Fibroblast of lung (primary cell): ENCODE results near the gene GZMM. TPM values are rescaled to one million over a fixed set of nuclear protein-coding genes. Genes with fewer than 3 reads are reported as not detected.

ENCODE experiments used
- DNase-seq, 2 donors: peaks; one replicate each; pipeline versions ENCODE4 v3.0.0 to v3.0.0-alpha.2; 2010; ENCODE audit warnings: low read depth in 2 of 2
- H2AFZ ChIP-seq: 2 replicates; pipeline ENCODE4 v1.5.1; 2012; ENCODE audit warnings: low read length, control low read depth, inconsistent platforms
- H3K27ac ChIP-seq: 2 replicates; pipeline ENCODE4 v1.5.1; 2011; ENCODE audit warnings: low read length, control low read depth; ENCODE audit not compliant: insufficient read depth
- H3K27me3 ChIP-seq: 2 replicates; pipeline ENCODE4 v1.5.1; 2011; ENCODE audit warnings: mild to moderate bottlenecking, low read length; ENCODE audit not compliant: control insufficient read depth, insufficient read depth
- H3K36me3 ChIP-seq: 2 replicates; pipeline ENCODE4 v1.5.1; 2011; ENCODE audit warnings: low read length; ENCODE audit not compliant: control insufficient read depth, insufficient read depth
- H3K4me1 ChIP-seq: 2 replicates; pipeline ENCODE4 v1.5.1; 2011; ENCODE audit warnings: low read length; ENCODE audit not compliant: control insufficient read depth, insufficient read depth; ENCODE audit errors: extremely low read depth
- H3K4me2 ChIP-seq: 2 replicates; pipeline ENCODE4 v1.5.1; 2011; ENCODE audit warnings: low read length, control low read depth; ENCODE audit not compliant: insufficient read depth; ENCODE audit errors: extremely low read depth
- H3K4me3 ChIP-seq, 4 experiments: fragments of 200-600 bp in 1 of 4; sonication (generic) in 1 of 4; replicated peaks in 1 of 4; 2 replicates each; pipeline ENCODE4 v1.5.1; 2011 to 2016; ENCODE audit warnings: low read length in 4 of 4, low read depth in 3 of 4, mild to moderate bottlenecking in 3 of 4, control low read depth in 2 of 4, inconsistent platforms in 1 of 4, mixed read lengths in 1 of 4; ENCODE audit not compliant: insufficient read depth in 1 of 4; ENCODE audit errors: control extremely low read depth in 1 of 4
- H3K79me2 ChIP-seq: 2 replicates; pipeline ENCODE4 v1.5.1; 2012; ENCODE audit warnings: mild to moderate bottlenecking, low read length, inconsistent platforms; ENCODE audit not compliant: control insufficient read depth, insufficient read depth
- H3K9ac ChIP-seq: 2 replicates; pipeline ENCODE4 v1.5.1; 2011; ENCODE audit warnings: mild to moderate bottlenecking, low read length, control low read depth; ENCODE audit not compliant: insufficient read depth
- H3K9me3 ChIP-seq: 2 replicates; pipeline ENCODE4 v1.5.1; 2012; ENCODE audit warnings: low read depth, low read length; ENCODE audit not compliant: control insufficient read depth, insufficient read depth
- H4K20me1 ChIP-seq: 2 replicates; pipeline ENCODE4 v1.5.1; 2011; ENCODE audit warnings: low read length; ENCODE audit not compliant: control insufficient read depth, insufficient read depth; ENCODE audit errors: extremely low read depth
- EZH2 ChIP-seq: IDR thresholded peaks from 2 replicates; pipeline ENCODE4 v1.5.1; 2012; ENCODE audit warnings: low read length, control low read depth, mild to moderate bottlenecking; ENCODE audit errors: missing control alignments
- polyA plus RNA-seq, 2 donors: library from polyadenylated mRNA; depleted of rRNA in 1 of 2; stranded (reverse) in 1 of 2; unstranded in 1 of 2; fragments of >200 nt; gene quantifications; 2 replicates each; pipeline ENCODE4 v1.2.1, GENCODE V29; 2011 to 2012; ENCODE audit warnings: missing spikeins in 1 of 2
- total RNA-seq: library from RNA; depleted of rRNA; stranded (reverse); fragments of >200 nt; gene quantifications from 2 replicates; pipeline ENCODE4 v1.2.1, GENCODE V29; 2014
- TF ChIP-seq, protein P1 (sequence below), 2 donors: IDR thresholded peaks in 1 of 2; conservative IDR thresholded peaks in 1 of 2; 1 replicate in 1 of 2; 2 replicates in 1 of 2; pipeline ENCODE4 v1.5.1; 2011 to 2012; ENCODE audit warnings: low read length in 2 of 2, control low read depth in 1 of 2, inconsistent platforms in 1 of 2, low read depth in 1 of 2, mild to moderate bottlenecking in 1 of 2

The GZMM gene
- total and polyA plus RNA-seq, 2 donors (not counting 1 experiment from before 2014, with no cell fraction given) = 0.17 to 0.35 TPM

DNA sequence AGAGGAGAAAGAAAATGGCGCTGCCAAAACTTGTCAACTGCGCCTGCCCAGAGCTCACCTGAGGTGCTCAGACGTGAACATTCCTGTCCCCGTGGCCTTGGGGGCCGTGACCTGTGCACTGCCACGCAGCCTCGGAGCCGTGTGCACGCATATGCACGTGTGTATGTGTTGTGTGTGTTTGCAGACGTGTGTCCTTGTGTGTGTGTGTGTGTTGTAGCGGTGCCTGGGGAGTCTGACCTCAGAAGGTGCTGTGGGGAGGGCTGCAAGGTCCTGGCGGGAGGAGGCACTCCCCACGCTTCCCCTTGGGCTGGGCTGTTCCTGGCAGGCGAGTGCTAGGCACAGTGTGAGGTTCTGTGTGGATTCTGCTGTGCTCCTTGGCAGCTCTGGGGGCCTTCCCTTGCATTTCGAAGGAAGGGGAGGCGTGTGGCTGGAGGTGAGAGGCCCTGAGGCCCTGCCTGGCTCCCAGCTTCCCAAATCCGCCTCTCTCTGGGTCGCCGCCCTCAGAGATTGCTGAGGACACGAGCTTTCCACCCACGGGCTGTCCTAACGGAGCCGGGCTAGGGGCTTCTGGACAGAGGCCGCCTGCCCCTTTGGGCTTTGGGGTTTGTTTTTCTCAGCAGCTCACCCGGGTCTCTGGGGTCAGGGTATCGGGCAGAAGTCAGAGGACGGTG is 33.0 kb downstream of the GZMM start:
- no peak overlapping the region for H3K9ac ChIP-seq
- H3K4me3 ChIP-seq = no peak overlapping the region
- H3K79me2 ChIP-seq = peaks cover 68% of the 10 kb centered on the region
- H4K20me1 ChIP-seq = no peaks in the 10 kb centered on the region
- no peaks in the 10 kb centered on the region for H3K27me3 ChIP-seq
- no peaks in the 10 kb centered on the region for H3K9me3 ChIP-seq
- no peak overlapping the region for H3K4me2 ChIP-seq
- peaks cover 14% of the 10 kb centered on the region for H3K36me3 ChIP-seq
- no peak overlapping the region for H2AFZ ChIP-seq
- TF ChIP-seq, protein P1, sequence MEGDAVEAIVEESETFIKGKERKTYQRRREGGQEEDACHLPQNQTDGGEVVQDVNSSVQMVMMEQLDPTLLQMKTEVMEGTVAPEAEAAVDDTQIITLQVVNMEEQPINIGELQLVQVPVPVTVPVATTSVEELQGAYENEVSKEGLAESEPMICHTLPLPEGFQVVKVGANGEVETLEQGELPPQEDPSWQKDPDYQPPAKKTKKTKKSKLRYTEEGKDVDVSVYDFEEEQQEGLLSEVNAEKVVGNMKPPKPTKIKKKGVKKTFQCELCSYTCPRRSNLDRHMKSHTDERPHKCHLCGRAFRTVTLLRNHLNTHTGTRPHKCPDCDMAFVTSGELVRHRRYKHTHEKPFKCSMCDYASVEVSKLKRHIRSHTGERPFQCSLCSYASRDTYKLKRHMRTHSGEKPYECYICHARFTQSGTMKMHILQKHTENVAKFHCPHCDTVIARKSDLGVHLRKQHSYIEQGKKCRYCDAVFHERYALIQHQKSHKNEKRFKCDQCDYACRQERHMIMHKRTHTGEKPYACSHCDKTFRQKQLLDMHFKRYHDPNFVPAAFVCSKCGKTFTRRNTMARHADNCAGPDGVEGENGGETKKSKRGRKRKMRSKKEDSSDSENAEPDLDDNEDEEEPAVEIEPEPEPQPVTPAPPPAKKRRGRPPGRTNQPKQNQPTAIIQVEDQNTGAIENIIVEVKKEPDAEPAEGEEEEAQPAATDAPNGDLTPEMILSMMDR (conservative IDR thresholded peaks at IDR 0.05 in 1 of 2, IDR thresholded peaks at IDR 0.05 in 1 of 2; ENCODE audit: low read depth in 1 of 2, low read length in 2 of 2) = no peak
- TF ChIP-seq EZH2 = no peak
- H3K27ac ChIP-seq = no peak overlapping the region
- no peak for DNase-seq
- peaks cover 13% of the 10 kb centered on the region for H3K4me1 ChIP-seq

DNA sequence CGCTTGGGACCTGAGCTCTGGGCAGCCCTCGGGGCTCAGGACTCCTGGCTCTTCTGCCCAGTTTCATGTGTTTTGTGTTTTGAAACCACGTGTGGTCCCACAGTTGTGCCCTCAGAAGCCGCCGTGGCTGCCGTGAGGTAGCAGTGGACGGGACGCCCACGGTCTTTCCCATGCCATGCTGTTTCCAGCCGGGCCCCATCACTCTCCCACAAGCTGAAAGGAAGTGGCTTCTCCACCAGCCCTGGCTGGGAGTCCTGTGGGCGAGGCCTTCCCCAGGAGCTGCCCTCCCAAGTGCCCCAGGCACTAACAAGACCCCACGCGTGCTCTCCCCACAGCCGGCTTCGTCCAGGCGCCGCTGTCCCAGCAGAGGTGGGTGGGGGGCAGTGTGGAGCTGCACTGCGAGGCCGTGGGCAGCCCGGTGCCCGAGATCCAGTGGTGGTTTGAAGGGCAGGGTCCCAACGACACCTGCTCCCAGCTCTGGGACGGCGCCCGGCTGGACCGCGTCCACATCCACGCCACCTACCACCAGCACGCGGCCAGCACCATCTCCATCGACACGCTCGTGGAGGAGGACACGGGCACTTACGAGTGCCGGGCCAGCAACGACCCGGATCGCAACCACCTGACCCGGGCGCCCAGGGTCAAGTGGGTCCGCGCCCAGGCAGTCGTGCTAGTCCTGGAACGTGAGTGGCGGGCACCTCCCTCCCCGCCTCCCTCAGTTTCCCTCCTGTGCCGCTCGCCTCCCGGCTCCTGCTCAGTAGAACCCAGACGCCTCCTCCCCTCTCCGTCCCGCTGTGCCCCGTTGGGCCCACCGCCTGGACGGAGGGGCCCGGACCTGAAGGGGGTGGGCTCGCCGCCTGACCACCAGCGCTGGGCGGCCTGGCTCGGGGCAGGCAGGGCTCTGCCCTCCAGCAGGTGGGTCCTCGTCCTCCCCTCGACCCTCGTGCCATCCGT is 33.9 kb downstream of the GZMM start:
- H4K20me1 ChIP-seq = no peaks in the 10 kb centered on the region
- H3K9me3 ChIP-seq = no peaks in the 10 kb centered on the region
- H2AFZ ChIP-seq = no peak overlapping the region
- H3K27me3 ChIP-seq = no peaks in the 10 kb centered on the region
- H3K4me2 ChIP-seq = no peak overlapping the region
- H3K4me3 ChIP-seq = no peak overlapping the region
- peaks cover 13% of the 10 kb centered on the region for H3K4me1 ChIP-seq
- TF ChIP-seq, protein P1 (conservative IDR thresholded peaks at IDR 0.05 in 1 of 2, IDR thresholded peaks at IDR 0.05 in 1 of 2; ENCODE audit: low read depth in 1 of 2, low read length in 2 of 2) = no peak
- TF ChIP-seq EZH2 = no peak
- H3K27ac ChIP-seq = no peak overlapping the region
- no peak for DNase-seq
- H3K79me2 ChIP-seq = peaks cover 65% of the 10 kb centered on the region
- peaks cover 14% of the 10 kb centered on the region for H3K36me3 ChIP-seq
- no peak overlapping the region for H3K9ac ChIP-seq

DNA sequence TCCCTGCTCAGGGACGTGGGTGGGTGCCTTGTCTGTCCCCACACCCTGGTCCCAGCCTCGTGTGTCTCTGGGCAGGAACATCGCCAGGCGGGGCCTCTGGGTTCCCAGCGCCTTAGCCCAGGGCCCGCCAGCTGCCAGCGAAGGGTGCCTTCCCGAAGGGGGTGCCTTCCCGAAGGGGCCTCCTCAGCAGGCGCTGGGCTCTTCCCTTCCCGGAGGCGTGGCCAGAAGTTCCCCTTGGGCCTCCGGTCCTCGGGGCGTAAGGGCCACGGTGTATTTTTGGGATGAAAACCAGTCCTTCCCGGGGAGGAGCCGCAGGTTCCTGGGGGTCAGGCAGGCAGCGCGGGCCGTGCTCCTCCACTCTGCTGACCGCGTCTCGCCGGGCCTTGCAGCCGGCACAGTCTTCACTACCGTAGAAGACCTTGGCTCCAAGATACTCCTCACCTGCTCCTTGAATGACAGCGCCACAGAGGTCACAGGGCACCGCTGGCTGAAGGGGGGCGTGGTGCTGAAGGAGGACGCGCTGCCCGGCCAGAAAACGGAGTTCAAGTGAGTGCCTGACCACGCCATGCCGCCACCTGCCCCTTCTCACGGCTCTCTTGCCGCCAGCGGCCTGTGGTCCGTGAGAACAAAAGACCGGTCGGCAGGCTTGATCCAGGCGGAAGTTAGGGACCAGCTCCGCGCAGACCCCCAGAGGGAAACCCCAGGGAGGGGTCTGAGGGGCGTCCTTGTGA is 35.4 kb downstream of the GZMM start:
- DNase-seq = no peak
- no peaks in the 10 kb centered on the region for H3K9me3 ChIP-seq
- TF ChIP-seq, protein P1 (conservative IDR thresholded peaks at IDR 0.05 in 1 of 2, IDR thresholded peaks at IDR 0.05 in 1 of 2; ENCODE audit: low read depth in 1 of 2, low read length in 2 of 2) = no peak
- TF ChIP-seq EZH2 = no peak
- H3K27me3 ChIP-seq = no peaks in the 10 kb centered on the region
- no peaks in the 10 kb centered on the region for H4K20me1 ChIP-seq
- no peak overlapping the region for H3K9ac ChIP-seq
- H3K79me2 ChIP-seq = peaks cover 52% of the 10 kb centered on the region
- H3K4me2 ChIP-seq = no peak overlapping the region
- H3K36me3 ChIP-seq = peaks cover 14% of the 10 kb centered on the region
- H2AFZ ChIP-seq = no peak overlapping the region
- H3K4me1 ChIP-seq = peaks cover 13% of the 10 kb centered on the region
- no peak overlapping the region for H3K27ac ChIP-seq
- no peak overlapping the region for H3K4me3 ChIP-seq
